ENCODE measurements around the gene ARPC4.

DNA sequence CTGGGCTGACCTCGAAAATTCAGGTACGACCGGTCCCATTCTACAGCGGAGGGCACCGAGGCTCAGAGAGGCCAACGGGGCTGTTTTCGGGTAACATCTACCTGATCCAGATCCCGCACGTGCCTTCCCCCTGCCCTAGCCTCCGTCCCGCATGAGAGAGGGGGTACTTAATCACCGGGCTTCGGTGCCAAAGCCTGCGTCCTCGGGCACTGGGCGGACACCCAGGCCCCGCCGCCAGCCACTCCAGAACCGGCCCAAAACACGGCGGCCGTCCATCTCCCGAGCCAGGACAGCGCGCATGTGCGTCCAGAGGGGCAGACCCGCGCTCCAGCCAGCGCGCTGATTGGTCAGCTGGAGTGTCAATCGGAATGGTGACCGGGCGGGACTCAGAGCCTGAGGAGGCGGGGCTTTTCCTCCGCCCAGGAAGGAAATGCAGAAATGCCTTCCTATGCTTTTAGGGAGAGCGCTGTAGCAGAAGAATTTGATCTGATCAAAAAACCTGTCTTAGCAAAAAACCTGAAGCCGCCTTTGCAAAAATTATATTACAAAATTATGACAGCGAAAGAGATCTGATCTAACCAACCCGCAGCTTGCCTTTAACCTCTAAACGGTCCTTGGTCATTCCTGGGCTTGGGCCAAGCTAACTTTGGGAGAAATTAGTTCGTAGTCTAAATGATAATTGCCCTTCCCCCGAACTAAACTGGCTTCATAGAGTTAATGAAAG, 51.0 kb downstream of the ARPC4 start, which contains the start of gene RPUSD3:
- TF ChIP-seq CTCF (IDR thresholded peaks at IDR 0.05; ENCODE audit: low read length) (no peak), EZH2 (IDR thresholded peaks at IDR 0.05; ENCODE audit: borderline replicate concordance, low read length) (no peak)
